ENCODE data around the gene SELE.

Gene SELE

GRCh38 chr1:169682071-169682470 lies 51.8 kb downstream of the SELE start:
- DNase-seq, result no peak

DNA sequence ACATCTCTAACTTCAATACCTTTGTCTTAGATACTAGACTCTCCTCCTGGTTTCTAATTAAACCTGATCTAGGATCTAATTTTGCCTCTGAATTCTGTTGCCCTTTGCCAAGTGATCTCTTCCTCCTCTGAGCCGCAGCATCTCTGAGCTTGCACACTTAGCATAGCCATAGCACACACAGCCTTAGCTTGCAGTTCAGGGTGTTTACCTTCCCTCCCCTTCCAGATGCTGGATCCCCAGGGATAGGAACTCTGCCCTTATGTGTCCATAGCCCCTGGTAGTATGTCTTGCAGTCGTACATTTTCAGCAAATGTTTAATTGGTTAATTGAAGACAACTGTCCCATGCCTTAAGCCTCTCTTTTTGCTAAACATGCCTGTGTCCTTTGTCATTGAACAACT lies 52.7 kb downstream of the SELE start:
- DNase-seq, result no peak

DNA sequence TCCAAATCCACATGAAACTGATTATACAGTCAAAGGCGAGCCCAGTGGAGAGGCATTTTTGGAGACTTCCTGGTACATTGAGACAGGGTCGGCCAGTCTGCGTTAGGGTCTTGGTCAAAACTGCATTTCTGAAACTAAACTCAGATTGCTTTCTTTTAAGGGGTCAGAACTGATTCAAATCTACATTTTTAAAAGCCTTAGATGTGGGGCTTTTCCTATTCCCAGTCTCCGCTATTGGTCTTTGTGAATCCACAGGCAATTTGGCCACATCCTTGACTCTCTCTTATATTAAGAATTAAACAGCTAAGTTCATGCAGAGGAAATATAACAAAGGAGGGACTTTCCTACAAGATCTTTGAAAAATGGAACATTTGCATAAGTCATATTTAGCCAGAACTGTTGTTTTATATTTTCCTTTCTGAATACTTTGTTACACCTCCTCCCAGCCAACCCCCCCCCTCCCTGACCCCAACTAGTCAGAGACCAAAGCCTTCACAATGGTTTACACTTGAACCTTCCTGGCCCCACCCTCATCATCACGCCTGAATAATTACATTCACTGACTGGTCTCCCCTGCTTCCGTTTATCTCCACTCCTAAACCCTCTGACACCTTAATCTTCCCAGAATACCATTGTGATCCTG lies 53.4 kb downstream of the SELE start:
- no peak for DNase-seq

- no peak for DNase-seq
Observed at GRCh38 chr1:169679692-169680091, 54.2 kb downstream of the SELE start.

GRCh38 chr1:169676001-169676400 lies 57.9 kb downstream of the SELE start:
- DNase-seq, result no peak
